HT-29 (cell line): ENCODE measurements around the gene FLAD1. TPM values are rescaled to one million over a fixed set of nuclear protein-coding genes. Genes with fewer than 3 reads are reported as not detected.

Source experiments
- DNase-seq: peaks from one replicate; pipeline ENCODE4 v3.0.0-alpha.2; 2015; ENCODE audit warnings: low spot score
- total RNA-seq: library from RNA; depleted of rRNA; stranded (reverse); fragments of >200 nt; shearing (Covaris generic); gene quantifications from 2 replicates; pipeline ENCODE4 v1.2.3, GENCODE V29; 2014; rRNA removed

Gene FLAD1
- total RNA-seq, result 83.1 and 85.5 TPM in 2 replicates

DNA sequence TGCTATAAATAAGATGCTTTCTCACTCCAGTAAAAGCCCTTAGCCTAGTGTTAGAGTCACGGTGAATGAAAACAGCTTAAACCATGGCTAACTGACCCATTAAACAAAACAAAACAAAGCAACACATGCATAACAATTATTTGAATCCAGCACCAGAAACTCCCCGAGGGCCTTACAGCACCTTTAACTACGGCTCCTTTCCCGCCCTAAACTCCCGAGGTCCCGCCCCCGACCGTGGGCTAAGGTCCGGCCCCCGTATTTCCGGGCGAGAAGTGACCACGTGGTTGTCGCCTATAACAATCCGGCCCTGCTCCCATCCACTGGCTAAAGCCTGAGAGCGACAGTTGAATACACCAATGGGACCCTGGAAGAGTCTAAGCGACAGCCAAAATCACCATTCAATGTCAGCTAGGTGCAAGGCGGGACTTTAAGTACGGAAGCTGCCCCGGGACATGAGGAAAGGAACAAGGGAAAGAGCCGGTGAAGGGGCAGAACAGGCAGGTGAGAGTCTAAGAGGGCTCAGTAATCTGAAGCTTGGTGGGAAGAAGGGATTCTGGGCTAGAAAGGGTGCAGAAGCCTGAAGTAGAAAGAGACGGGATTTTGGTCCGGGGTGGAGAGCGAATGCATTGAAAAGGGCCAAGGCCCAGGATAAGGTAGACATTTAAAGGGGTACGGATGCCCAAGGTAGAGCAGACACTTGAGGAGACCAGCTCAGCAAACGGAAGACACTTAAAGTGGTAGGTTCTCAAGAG lies at the start of gene FLAD1:
Gene FLAD1 (plus strand): TSS at position 448 of the 752 bp plus-strand sequence. CDS start 351 bp downstream, outside the sequence.
- peak; percentile 99 for DNase-seq

GRCh38 chr1:154934358-154934948 lies 48.7 kb upstream of the FLAD1 start:
- no peak for DNase-seq

- no peak for DNase-seq
Observed at GRCh38 chr1:154935749-154936554, 47.2 kb upstream of the FLAD1 start.

GRCh38 chr1:154936555-154937084 lies 46.5 kb upstream of the FLAD1 start, which contains the start of gene PMVK:
Gene PMVK (minus strand): TSS chr1:154936719. CDS start chr1:154936685, 34 bp downstream.
- peak; percentile 97 for DNase-seq

DNA sequence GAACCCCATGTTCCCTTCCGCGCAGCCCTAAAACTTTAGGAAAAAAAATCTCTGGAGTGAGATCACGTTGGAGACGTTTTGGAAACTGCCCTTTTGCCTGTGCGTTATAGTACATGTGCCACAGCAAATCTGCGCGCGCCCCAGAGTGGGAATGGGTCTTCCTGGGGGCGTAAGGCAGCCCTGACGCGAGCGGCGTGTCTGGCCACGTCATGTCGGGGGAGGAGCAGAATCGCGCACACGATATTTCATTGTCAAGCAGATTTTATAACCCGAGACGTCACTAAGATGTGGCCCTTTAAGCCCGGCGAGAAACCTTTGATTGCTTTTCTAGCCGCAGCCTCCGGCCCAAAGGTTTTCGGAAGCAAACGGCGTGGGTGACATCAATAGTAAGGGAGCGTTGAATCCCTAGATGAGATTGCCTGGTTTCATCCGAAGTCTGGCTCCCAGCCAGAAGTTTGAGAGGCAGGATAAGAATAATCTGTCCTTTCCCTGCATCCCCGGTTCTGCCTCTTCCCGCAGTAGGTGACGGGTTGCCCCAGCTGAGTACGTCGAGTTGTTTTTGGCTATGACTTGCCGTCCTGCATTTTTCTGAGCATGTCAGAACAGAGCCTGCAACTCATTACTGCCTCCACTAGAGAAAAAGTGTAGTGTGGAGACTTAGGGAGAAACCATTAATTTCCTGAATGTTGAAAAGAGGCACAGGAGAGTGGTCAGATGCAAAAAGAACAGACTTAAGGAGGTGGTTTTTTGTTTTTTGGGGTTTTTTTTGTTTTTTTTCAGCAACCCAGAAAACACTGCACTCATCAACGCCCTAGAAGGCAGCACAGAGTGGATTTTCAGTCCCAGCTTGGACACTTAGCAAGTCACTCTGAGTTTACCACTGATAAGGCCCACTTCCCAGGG lies 45.8 kb upstream of the FLAD1 start:
- peak; percentile 94 for DNase-seq

DNA sequence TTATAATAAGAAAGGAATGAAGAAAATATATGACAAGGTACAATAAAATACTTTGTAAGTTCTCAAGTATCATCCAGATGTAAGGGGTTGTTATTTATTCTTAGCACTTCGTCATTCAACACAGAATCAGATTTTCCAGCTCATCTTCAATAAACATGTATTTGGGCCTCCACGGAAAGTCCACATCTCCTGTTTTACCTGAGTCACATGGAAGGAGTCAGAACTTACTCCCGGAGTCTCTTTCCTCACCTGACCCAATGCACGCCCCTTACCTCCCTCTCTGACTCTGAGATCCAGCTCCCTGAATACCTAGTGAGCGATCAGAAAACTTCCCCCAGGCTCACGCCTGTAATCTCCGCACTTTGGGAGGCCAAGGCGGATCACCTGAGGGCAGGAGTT lies 45.2 kb upstream of the FLAD1 start:
- DNase-seq, result no peak

DNA sequence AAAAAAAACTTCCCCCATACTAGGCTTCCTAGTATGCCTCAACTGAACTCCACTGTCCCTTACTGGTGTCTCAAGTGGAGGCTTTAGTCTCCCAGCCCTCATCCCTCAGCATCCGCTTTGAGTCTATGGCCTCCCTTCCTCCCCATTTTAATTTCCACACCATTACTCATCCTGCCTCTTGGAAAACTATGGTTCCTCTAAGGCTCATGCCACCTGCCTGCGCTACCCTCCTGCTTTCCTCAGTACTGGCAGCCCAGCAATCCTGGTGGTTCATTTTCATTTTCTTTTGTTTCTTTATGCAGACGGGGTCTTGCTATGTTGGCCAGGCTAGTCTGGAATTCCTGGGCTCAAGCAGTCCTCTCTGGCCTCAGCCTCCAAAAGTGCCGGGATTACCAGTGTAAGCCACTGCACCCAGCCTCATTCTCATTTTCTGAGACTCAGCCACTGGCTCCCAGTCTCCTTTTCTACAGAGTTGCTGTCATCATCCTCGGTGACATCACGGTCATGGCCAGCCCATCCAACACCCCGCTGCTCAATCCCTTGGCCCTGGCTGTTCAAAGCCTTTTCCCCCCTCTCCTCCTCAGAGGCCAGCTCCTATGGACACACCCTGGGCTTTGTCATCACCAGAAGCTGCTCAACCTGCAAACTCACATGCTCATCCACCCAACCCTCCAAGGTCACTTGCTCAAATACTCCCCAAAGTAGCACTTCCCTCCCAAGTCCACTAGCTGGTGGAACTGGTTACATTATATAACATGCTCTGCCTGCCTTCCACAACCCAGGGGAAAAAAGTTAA lies 44.3 kb upstream of the FLAD1 start:
- DNase-seq, result no peak

GRCh38 chr1:154940213-154940560 lies 43.0 kb upstream of the FLAD1 start:
- no peak for DNase-seq

GRCh38 chr1:154940651-154941194 lies 42.4 kb upstream of the FLAD1 start:
- no peak for DNase-seq

DNA sequence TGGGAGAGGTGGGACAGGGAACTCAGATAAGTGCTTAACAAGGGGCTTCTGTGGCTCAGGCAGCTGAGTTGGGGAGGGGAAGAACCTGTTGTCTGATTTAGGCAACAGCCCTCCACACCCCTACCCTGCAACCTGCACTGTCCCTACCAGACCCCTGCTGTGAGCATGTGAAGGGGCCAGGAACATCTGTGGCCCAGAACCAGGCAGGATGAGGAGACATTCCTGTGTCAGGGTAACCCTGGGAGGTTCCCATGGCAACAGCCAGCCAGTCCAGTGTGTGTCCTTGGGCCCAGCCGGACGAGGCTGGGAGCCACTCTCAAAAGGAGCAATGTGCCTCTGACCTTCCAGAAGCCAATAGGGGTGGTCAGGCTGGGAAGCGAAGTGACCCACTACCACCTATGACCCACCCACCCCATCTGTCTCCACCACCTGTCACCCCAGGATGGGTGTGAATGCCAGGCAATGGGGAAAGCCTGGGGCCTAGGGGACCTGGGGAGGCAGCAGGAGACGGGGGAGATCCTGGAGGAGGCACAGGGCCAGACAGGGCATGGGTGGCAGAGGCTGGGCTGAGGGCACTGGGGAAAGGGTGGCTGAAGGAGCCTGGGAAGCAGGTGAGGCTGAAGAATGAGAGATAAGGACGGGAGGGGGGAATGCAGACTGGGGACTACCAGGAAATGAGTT lies 41.7 kb upstream of the FLAD1 start:
- DNase-seq, result peak; percentile 33

DNA sequence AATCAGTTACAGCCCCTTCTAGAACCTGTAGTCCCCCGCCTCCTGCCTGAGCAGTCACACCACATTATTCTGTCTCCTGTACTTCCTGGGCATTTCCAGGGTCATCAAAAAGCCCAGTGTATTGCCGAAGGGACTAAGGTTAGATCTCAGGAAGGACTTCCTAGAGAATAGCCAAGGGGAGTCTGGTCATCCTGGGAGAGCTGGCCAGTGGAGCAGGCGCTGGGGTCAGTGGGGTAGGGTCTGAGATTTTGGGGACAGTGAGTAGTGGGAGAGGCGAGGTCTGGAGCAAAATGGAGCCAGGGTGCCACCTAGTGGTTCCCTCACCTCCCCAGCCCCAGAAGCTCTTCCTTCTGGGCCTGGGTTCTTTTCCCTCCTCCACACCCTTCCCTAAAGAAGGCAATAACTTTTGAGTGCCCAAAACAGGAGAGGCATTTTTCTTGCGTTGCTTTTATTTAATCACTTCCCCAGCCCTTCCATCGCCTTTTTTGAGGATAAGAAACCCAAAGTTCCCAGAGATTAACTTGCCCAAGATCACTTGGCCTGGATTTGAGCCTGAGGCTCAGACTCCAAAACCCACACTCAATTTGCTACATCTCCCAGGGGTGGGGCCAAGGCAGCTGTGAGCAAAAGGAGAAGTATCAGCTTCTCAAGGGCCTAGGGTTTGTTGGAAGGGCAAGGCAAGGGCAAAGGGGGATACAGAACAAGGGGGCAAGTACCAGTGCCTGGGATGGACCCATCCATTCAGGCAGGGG lies 39.3 kb upstream of the FLAD1 start:
- peak; percentile 59 for DNase-seq

- DNase-seq, result no peak
Observed at GRCh38 chr1:154944401-154945159, 38.6 kb upstream of the FLAD1 start.

- DNase-seq, result no peak
Observed at GRCh38 chr1:154945160-154945961, 37.8 kb upstream of the FLAD1 start.

DNA sequence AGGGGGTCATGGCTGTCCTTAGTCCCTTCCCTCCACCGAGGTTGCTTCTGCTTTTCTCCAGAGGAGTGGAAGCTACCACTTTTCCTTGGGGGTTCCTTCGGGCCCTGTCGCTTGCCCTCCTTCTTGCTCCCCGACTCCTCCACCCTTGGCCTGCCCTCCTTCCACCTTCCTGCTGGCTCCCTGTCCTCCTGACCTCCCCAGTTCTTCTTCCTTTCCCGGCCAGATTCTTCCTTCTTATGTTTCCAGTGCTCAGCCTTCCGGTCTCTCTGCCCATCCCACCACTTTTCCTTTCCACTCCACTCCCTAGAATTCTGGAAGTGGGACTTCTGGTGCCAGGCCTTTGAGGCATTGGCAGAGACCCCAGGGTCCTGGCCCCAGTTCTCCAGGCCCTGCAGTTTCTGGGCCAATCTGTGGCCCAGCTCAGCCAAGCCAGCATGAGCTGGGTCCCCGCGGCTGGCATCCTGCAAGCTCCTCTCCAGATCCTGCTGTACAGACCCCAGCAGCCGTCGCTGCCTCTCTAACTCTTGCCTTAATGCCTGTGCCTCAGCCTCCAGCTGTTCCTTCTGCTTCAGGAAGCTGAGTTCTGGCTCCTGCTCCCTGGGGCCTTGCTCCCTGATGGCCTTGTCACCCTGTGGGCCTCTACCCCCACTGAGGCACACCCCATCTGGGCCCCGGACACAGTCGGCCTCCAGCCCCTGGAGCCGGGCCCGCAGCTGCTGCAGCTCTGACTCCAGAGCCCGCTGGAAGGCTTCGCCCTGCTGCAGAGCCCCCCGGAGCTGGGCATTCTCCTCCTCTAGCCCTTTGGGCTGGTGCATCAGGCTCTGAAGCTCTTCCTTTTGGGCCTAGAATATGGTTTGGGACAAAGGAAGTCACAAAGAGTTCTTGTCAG lies 36.9 kb upstream of the FLAD1 start:
- DNase-seq, result no peak

GRCh38 chr1:154948079-154948478 lies 35.1 kb upstream of the FLAD1 start:
- no peak for DNase-seq
